Measurements from ENCODE around the gene SOWAHA.

GRCh38 chr5:132797651-132798050, 15.5 kb upstream of the SOWAHA start:
- TF ChIP-seq, protein P1, sequence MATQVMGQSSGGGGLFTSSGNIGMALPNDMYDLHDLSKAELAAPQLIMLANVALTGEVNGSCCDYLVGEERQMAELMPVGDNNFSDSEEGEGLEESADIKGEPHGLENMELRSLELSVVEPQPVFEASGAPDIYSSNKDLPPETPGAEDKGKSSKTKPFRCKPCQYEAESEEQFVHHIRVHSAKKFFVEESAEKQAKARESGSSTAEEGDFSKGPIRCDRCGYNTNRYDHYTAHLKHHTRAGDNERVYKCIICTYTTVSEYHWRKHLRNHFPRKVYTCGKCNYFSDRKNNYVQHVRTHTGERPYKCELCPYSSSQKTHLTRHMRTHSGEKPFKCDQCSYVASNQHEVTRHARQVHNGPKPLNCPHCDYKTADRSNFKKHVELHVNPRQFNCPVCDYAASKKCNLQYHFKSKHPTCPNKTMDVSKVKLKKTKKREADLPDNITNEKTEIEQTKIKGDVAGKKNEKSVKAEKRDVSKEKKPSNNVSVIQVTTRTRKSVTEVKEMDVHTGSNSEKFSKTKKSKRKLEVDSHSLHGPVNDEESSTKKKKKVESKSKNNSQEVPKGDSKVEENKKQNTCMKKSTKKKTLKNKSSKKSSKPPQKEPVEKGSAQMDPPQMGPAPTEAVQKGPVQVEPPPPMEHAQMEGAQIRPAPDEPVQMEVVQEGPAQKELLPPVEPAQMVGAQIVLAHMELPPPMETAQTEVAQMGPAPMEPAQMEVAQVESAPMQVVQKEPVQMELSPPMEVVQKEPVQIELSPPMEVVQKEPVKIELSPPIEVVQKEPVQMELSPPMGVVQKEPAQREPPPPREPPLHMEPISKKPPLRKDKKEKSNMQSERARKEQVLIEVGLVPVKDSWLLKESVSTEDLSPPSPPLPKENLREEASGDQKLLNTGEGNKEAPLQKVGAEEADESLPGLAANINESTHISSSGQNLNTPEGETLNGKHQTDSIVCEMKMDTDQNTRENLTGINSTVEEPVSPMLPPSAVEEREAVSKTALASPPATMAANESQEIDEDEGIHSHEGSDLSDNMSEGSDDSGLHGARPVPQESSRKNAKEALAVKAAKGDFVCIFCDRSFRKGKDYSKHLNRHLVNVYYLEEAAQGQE (IDR thresholded peaks at IDR 0.05; ENCODE audit: insufficient read depth in 1 of 2, low read depth in 2 of 2, low read length in 2 of 2) = no peak
- TF ChIP-seq TAF1 (IDR thresholded peaks at IDR 0.05; ENCODE audit: borderline replicate concordance, insufficient read depth, low read length) = no peak
